Progenitor cell of endocrine pancreas (in vitro differentiated cells): ENCODE measurements around the gene SOD3. TPM values are rescaled to one million over a fixed set of nuclear protein-coding genes. Genes with fewer than 3 reads are reported as not detected.

Source experiments
- DNase-seq: peaks from one replicate; pipeline ENCODE4 v3.0.0; 2021; ENCODE audit warnings: low spot score; ENCODE audit not compliant: unreplicated experiment
- H3K27ac Mint-ChIP-seq: 2 replicates; pipeline ENCODE4 v1.8.0; 2021; ENCODE audit warnings: mild to moderate bottlenecking, moderate library complexity, mixed read lengths
- H3K27me3 Mint-ChIP-seq: 2 replicates; pipeline ENCODE4 v1.8.0; 2021; ENCODE audit warnings: mixed read lengths
- H3K36me3 Mint-ChIP-seq: 2 replicates; pipeline ENCODE4 v1.8.0; 2022; ENCODE audit warnings: mixed read lengths; ENCODE audit not compliant: insufficient read depth
- H3K4me1 Mint-ChIP-seq: 2 replicates; pipeline ENCODE4 v1.8.0; 2021; ENCODE audit warnings: low read depth, mixed read lengths
- H3K4me3 Mint-ChIP-seq: 2 replicates; pipeline ENCODE4 v1.8.0; 2021; ENCODE audit warnings: low read depth, mild to moderate bottlenecking, moderate library complexity, mixed read lengths
- H3K9me3 Mint-ChIP-seq: 2 replicates; pipeline ENCODE4 v1.8.0; 2021; ENCODE audit warnings: low read depth, mixed read lengths
- CTCF ChIP-seq: fragments of 200-600 bp; sonication (generic); IDR thresholded peaks from one replicate; pipeline ENCODE4 v1.5.0; 2021; ENCODE audit warnings: antibody characterized with exemption, mild to moderate bottlenecking; ENCODE audit not compliant: unreplicated experiment
- total RNA-seq: library from RNA; stranded (reverse); gene quantifications from 2 replicates; pipeline ENCODE4 v1.2.1, GENCODE V29; 2021

Gene SOD3
- total RNA-seq, 1 donor from 2014 or later, result 6.2 TPM

GRCh38 chr4:24808955-24809354 is 13.6 kb downstream of the SOD3 start:
- H3K36me3 Mint-ChIP-seq, result peaks cover 16% of the 10 kb centered on the region
- peaks cover 11% of the 10 kb centered on the region for H3K4me1 Mint-ChIP-seq
- H3K9me3 Mint-ChIP-seq, result peaks cover 8% of the 10 kb centered on the region
- H3K27me3 Mint-ChIP-seq, result peaks cover 3% of the 10 kb centered on the region
- no peak for DNase-seq
- H3K4me3 Mint-ChIP-seq, result no peak overlapping the region
- H3K27ac Mint-ChIP-seq, result no peak overlapping the region
- no peak for TF ChIP-seq CTCF

- H3K9me3 Mint-ChIP-seq, result peaks cover 8% of the 10 kb centered on the region
- DNase-seq, result no peak
- TF ChIP-seq CTCF, result peak; percentile 20
- H3K27me3 Mint-ChIP-seq, result peaks cover 3% of the 10 kb centered on the region
- peaks cover 11% of the 10 kb centered on the region for H3K4me1 Mint-ChIP-seq
- H3K36me3 Mint-ChIP-seq, result peaks cover 16% of the 10 kb centered on the region
- H3K4me3 Mint-ChIP-seq, result no peak overlapping the region
- no peak overlapping the region for H3K27ac Mint-ChIP-seq
These were observed 14.0 kb downstream of the SOD3 start for GRCh38 chr4:24809376-24809775.

- peaks cover 6% of the 10 kb centered on the region for H3K4me1 Mint-ChIP-seq
- no peak for DNase-seq
- no peak for TF ChIP-seq CTCF
- H3K27me3 Mint-ChIP-seq, result peaks cover 3% of the 10 kb centered on the region
- H3K36me3 Mint-ChIP-seq, result peaks cover 16% of the 10 kb centered on the region
- peaks cover 8% of the 10 kb centered on the region for H3K9me3 Mint-ChIP-seq
- H3K27ac Mint-ChIP-seq, result no peak overlapping the region
- H3K4me3 Mint-ChIP-seq, result no peak overlapping the region
These were observed 14.5 kb downstream of the SOD3 start for GRCh38 chr4:24809815-24810405.

GRCh38 chr4:24810871-24811631 is 15.7 kb downstream of the SOD3 start:
- no peak for TF ChIP-seq CTCF
- no peak overlapping the region for H3K4me3 Mint-ChIP-seq
- peaks cover 2% of the 10 kb centered on the region for H3K4me1 Mint-ChIP-seq
- no peak overlapping the region for H3K27ac Mint-ChIP-seq
- peaks cover 16% of the 10 kb centered on the region for H3K36me3 Mint-ChIP-seq
- no peak for DNase-seq
- H3K9me3 Mint-ChIP-seq, result peaks cover 8% of the 10 kb centered on the region
- peaks cover 3% of the 10 kb centered on the region for H3K27me3 Mint-ChIP-seq

- no peak overlapping the region for H3K27ac Mint-ChIP-seq
- no peak overlapping the region for H3K4me3 Mint-ChIP-seq
- no peak for DNase-seq
- TF ChIP-seq CTCF, result no peak
- peaks cover 8% of the 10 kb centered on the region for H3K9me3 Mint-ChIP-seq
- no peaks in the 10 kb centered on the region for H3K27me3 Mint-ChIP-seq
- peaks cover 19% of the 10 kb centered on the region for H3K36me3 Mint-ChIP-seq
- peaks cover 2% of the 10 kb centered on the region for H3K4me1 Mint-ChIP-seq
These were observed 18.4 kb downstream of the SOD3 start for GRCh38 chr4:24813732-24814131.
